B cell (primary cell): Measurements from ENCODE around the gene SH2B2. TPM values are rescaled to one million over a fixed set of nuclear protein-coding genes. Genes with fewer than 3 reads are reported as not detected.

Experiments
- ATAC-seq: fragments of 200-7000 bp; cut with Tn5 transposase; one replicate; pipeline ENCODE4 v1.10.0; 2021; ENCODE audit warnings: low read depth, mild to moderate bottlenecking, moderate number of reproducible peaks, moderate library complexity
- CTCF ChIA-PET: fragments of 350-600 bp; sonication (Branson Sonifier 250); formaldehyde crosslinking; loops from one replicate; lab custom pipeline; 2021; ENCODE audit warnings: antibody characterized with exemption, inconsistent platforms; lab: Charles Lee
- POLR2A ChIA-PET: fragments of 350-600 bp; sonication (Branson Sonifier 250); formaldehyde crosslinking; loops from one replicate; lab custom pipeline; 2021; ENCODE audit warnings: antibody characterized with exemption; lab: Charles Lee
- DNase-seq: peaks from one replicate; pipeline ENCODE4 v3.0.0; 2013
- H2AFZ ChIP-seq: 2 replicates; pipeline ENCODE4 v1.6.1; 2012; ENCODE audit warnings: mild to moderate bottlenecking, low read depth, low read length; ENCODE audit not compliant: insufficient read depth, poor library complexity, severe bottlenecking
- H3K27ac ChIP-seq, 2 donors: 1 replicate in 1 of 2; 2 replicates in 1 of 2; pipeline ENCODE4 v1.5.1; 2012 to 2013; ENCODE audit warnings: low read length in 2 of 2, mild to moderate bottlenecking in 2 of 2, moderate library complexity in 1 of 2
- H3K27me3 ChIP-seq, 4 experiments: fragments of 200-600 bp in 1 of 4; sonication (generic) in 1 of 4; replicated peaks in 1 of 4; 1 replicate in 2 of 4; 2 replicates in 2 of 4; pipeline versions ENCODE4 v1.6.1 to v1.7.0; 2013 to 2016; ENCODE audit warnings: low read length in 3 of 4, mild to moderate bottlenecking in 2 of 4, mixed read lengths in 1 of 4, moderate library complexity in 1 of 4; ENCODE audit not compliant: insufficient read depth in 4 of 4, control insufficient read depth in 3 of 4; ENCODE audit errors: control extremely low read depth in 1 of 4
- H3K36me3 ChIP-seq, 2 experiments: replicated peaks in 1 of 2; 1 replicate in 1 of 2; 2 replicates in 1 of 2; pipeline versions ENCODE4 v1.6.1 to v1.7.1; 2013; ENCODE audit warnings: low read length in 1 of 2; ENCODE audit not compliant: insufficient read depth in 2 of 2, control insufficient read depth in 1 of 2; ENCODE audit errors: control extremely low read depth in 1 of 2, extremely low read depth in 1 of 2
- H3K4me1 ChIP-seq, 2 donors: fragments of 200-600 bp in 1 of 2; sonication (generic) in 1 of 2; 1 replicate in 1 of 2; 2 replicates in 1 of 2; pipeline versions ENCODE4 v1.5.1 to v1.6.1; 2013 to 2017; ENCODE audit warnings: low read length in 2 of 2; ENCODE audit not compliant: control insufficient read depth in 2 of 2, insufficient read depth in 2 of 2
- H3K4me2 ChIP-seq: replicated peaks from 2 replicates; pipeline ENCODE3; 2012; ENCODE audit warnings: mild to moderate bottlenecking, low read depth, low read length; ENCODE audit not compliant: poor library complexity, severe bottlenecking
- H3K4me3 ChIP-seq, 5 experiments: fragments of 200-600 bp in 1 of 5; sonication (generic) in 1 of 5; 1 replicate in 3 of 5; 2 replicates in 2 of 5; pipeline versions ENCODE4 v1.5.1 to v1.7.0; 2011 to 2016; ENCODE audit warnings: low read length in 4 of 5, mild to moderate bottlenecking in 4 of 5, low read depth in 2 of 5, control low read depth in 1 of 5, moderate library complexity in 1 of 5; ENCODE audit not compliant: insufficient read depth in 1 of 5; ENCODE audit errors: control extremely low read depth in 1 of 5, extremely low read depth in 1 of 5
- H3K79me2 ChIP-seq: fragments of 200-600 bp; sonication (generic); one replicate; pipeline ENCODE4 v1.6.0; 2016; ENCODE audit warnings: low read length; ENCODE audit not compliant: control insufficient read depth, insufficient read depth
- H3K9ac ChIP-seq: fragments of 200-600 bp; sonication (generic); 2 replicates; pipeline ENCODE4 v1.6.1; 2017; ENCODE audit warnings: mild to moderate bottlenecking, low read length, moderate library complexity
- H3K9me3 ChIP-seq, 3 donors: one replicate each; pipeline versions ENCODE4 v1.6.1 to v1.7.1; 2013; ENCODE audit warnings: low read length in 2 of 3; ENCODE audit not compliant: control insufficient read depth in 2 of 3, insufficient read depth in 1 of 3; ENCODE audit errors: control extremely low read depth in 1 of 3
- H4K20me1 ChIP-seq: 2 replicates; pipeline ENCODE4 v1.6.0; 2012; ENCODE audit warnings: mild to moderate bottlenecking, low read length; ENCODE audit not compliant: insufficient read depth, control insufficient read depth, poor library complexity, severe bottlenecking
- H3K27ac Mint-ChIP-seq: one replicate; pipeline ENCODE4 v1.8.0; 2021; ENCODE audit warnings: mixed read lengths
- H3K27me3 Mint-ChIP-seq: one replicate; pipeline ENCODE4 v1.8.0; 2021; ENCODE audit warnings: mixed read lengths
- H3K4me1 Mint-ChIP-seq: one replicate; pipeline ENCODE4 v1.8.0; 2021; ENCODE audit warnings: mixed read lengths
- H3K4me3 Mint-ChIP-seq: one replicate; pipeline ENCODE4 v1.8.0; 2021; ENCODE audit warnings: mixed read lengths
- H3K9me3 Mint-ChIP-seq: one replicate; pipeline ENCODE4 v1.8.0; 2022; ENCODE audit warnings: mixed read lengths; ENCODE audit not compliant: insufficient read depth
- EZH2 ChIP-seq: IDR thresholded peaks from 2 replicates; pipeline ENCODE4 v1.6.1; 2012; ENCODE audit warnings: borderline replicate concordance, low read depth, mild to moderate bottlenecking, moderate library complexity, low read length; ENCODE audit not compliant: insufficient read depth, poor library complexity, severe bottlenecking
- WGBS: methylation state at CpG from one replicate; pipeline ENCODE4 v1.1.5; 2013; ENCODE audit warnings: missing lambda C conversion rate; ENCODE audit not compliant: insufficient coverage; 5-methylcytosine and 5-hydroxymethylcytosine counted together
- intact Hi-C: fragments of 100-400 bp; cut with micrococcal nuclease; formaldehyde crosslinking; loops from one replicate; pipeline ENCODE4 v1.10.0; 2022
- polyA plus RNA-seq: library from polyadenylated mRNA; depleted of rRNA; stranded (reverse); fragments of >200 nt; gene quantifications from 2 replicates; pipeline ENCODE4 v1.2.3, GENCODE V29; 2012
- total RNA-seq, 2 donors: library from RNA; stranded (reverse); fragments of 120-200 nt in 1 of 2; gene quantifications; 1 replicate in 1 of 2; 2 replicates in 1 of 2; pipeline versions ENCODE4 v1.2.3 to v1.2.4, GENCODE V29; 2013 to 2022
- TF ChIP-seq, protein P1 (sequence below): fragments of 200-600 bp; IDR thresholded peaks from one replicate; pipeline ENCODE4 v1.8.0; 2022; ENCODE audit warnings: antibody characterized with exemption, mild to moderate bottlenecking

Gene SH2B2
- total and polyA plus RNA-seq, 2 donors (not counting 1 experiment from before 2014, with no cell fraction given), result 41.2 to 95.4 TPM

- Histone ChIP-seq H3K27me3 (no peaks in the 10 kb centered on the region), H3K9ac (no peak overlapping the region), H3K9me3 (no peaks in the 10 kb centered on the region), H3K27ac (no peak overlapping the region), H4K20me1 (no peaks in the 10 kb centered on the region), H3K4me1 (no peaks in the 10 kb centered on the region), H2AFZ (no peak overlapping the region), H3K36me3 (peaks cover 0 to 13% of the 10 kb centered on the region in 2 experiments), H3K4me2 (no peak overlapping the region), H3K4me3 (no peak overlapping the region), H3K79me2 (no peaks in the 10 kb centered on the region)
- intact Hi-C loops, result no loop called here
- Mint-ChIP-seq H3K4me1 (peaks cover 7% of the 10 kb centered on the region), H3K27ac (no peak overlapping the region), H3K9me3 (no peaks in the 10 kb centered on the region), H3K4me3 (no peak overlapping the region), H3K27me3 (no peaks in the 10 kb centered on the region)
- ChIA-PET CTCF (no interaction called here), POLR2A (no interaction called here)
- no peak for DNase-seq
- WGBS, result 97% methylated on average over 100 of the region's 117 CpGs
- TF ChIP-seq EZH2, result no peak
- TF ChIP-seq, protein P1, sequence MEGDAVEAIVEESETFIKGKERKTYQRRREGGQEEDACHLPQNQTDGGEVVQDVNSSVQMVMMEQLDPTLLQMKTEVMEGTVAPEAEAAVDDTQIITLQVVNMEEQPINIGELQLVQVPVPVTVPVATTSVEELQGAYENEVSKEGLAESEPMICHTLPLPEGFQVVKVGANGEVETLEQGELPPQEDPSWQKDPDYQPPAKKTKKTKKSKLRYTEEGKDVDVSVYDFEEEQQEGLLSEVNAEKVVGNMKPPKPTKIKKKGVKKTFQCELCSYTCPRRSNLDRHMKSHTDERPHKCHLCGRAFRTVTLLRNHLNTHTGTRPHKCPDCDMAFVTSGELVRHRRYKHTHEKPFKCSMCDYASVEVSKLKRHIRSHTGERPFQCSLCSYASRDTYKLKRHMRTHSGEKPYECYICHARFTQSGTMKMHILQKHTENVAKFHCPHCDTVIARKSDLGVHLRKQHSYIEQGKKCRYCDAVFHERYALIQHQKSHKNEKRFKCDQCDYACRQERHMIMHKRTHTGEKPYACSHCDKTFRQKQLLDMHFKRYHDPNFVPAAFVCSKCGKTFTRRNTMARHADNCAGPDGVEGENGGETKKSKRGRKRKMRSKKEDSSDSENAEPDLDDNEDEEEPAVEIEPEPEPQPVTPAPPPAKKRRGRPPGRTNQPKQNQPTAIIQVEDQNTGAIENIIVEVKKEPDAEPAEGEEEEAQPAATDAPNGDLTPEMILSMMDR, result no peak
- no peak for ATAC-seq
Observed at GRCh38 chr7:102248456-102249395, 37.9 kb upstream of the SH2B2 start.
